Measurements from ENCODE around the gene ALDH16A1. TPM values are rescaled to one million over a fixed set of nuclear protein-coding genes. Genes with fewer than 3 reads are reported as not detected.

ALDH16A1 gene
- total and polyA plus RNA-seq, 10 donors = 38.7 to 99.9 (median 49.9) TPM

DNA sequence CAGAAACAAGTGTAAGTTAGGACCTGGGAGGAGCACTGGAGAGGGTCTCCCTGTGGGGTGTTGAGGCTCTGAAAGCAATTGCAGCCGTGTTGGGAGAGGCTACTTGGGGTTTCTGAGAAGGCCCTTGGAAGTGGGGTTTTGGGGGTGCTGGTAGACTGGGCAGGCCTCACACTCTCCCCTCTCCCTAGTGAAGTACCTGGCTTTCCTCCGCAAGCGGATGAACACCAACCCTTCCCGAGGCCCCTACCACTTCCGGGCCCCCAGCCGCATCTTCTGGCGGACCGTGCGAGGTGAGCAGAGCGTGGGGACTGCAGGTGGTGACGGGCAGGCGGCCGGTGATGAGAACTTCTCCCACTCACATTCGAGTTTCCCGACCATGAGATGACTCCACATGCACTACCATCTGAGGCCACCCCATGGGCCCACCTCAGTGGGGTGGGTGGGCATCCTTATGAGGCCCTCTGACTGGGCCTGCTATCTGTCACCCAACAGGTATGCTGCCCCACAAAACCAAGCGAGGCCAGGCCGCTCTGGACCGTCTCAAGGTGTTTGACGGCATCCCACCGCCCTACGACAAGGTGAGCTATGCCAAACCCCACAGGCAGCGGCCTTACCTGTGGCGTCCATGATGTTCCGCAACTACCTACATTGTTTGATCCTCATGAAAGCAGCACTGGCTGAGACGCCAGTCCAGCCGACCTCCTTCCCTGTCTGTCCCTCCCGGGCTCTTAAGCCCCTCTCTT lies 37.4 kb downstream of the ALDH16A1 start:
- DNase-seq = no peak
- Histone ChIP-seq H3K9me3 (no peaks in the 10 kb centered on the region), H3K27ac (peak overlapping the region in 6 of 8 donors; percentile 40 to 96 (median 93)), H3K4me1 (peaks cover 21 to 74% (median 58%) of the 10 kb centered on the region in 6 donors), H3K27me3 (replicated peaks in 1 of 7) (no peaks in the 10 kb centered on the region), H3K36me3 (peaks cover 2 to 60% (median 42%) of the 10 kb centered on the region in 6 donors), H3K4me3 (peak overlapping the region in 6 of 8 donors; percentile 76 to 96 (median 88))
- intact Hi-C loops (cut with DNase I; ENCODE audit: low total_unique reads) = no loop called here
- 72 to 87% (median 85%) methylated on average over 23 to 27 of the region's 27 CpGs for WGBS, 5 donors
- peak; percentile 7 to 76 (median 63) for TF ChIP-seq POLR2AphosphoS5 (IDR thresholded peaks at IDR 0.05)
- TF ChIP-seq, protein P1, sequence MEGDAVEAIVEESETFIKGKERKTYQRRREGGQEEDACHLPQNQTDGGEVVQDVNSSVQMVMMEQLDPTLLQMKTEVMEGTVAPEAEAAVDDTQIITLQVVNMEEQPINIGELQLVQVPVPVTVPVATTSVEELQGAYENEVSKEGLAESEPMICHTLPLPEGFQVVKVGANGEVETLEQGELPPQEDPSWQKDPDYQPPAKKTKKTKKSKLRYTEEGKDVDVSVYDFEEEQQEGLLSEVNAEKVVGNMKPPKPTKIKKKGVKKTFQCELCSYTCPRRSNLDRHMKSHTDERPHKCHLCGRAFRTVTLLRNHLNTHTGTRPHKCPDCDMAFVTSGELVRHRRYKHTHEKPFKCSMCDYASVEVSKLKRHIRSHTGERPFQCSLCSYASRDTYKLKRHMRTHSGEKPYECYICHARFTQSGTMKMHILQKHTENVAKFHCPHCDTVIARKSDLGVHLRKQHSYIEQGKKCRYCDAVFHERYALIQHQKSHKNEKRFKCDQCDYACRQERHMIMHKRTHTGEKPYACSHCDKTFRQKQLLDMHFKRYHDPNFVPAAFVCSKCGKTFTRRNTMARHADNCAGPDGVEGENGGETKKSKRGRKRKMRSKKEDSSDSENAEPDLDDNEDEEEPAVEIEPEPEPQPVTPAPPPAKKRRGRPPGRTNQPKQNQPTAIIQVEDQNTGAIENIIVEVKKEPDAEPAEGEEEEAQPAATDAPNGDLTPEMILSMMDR (IDR thresholded peaks at IDR 0.05 in 8 of 11, conservative IDR thresholded peaks at IDR 0.05 in 3 of 11) = no peak

DNA sequence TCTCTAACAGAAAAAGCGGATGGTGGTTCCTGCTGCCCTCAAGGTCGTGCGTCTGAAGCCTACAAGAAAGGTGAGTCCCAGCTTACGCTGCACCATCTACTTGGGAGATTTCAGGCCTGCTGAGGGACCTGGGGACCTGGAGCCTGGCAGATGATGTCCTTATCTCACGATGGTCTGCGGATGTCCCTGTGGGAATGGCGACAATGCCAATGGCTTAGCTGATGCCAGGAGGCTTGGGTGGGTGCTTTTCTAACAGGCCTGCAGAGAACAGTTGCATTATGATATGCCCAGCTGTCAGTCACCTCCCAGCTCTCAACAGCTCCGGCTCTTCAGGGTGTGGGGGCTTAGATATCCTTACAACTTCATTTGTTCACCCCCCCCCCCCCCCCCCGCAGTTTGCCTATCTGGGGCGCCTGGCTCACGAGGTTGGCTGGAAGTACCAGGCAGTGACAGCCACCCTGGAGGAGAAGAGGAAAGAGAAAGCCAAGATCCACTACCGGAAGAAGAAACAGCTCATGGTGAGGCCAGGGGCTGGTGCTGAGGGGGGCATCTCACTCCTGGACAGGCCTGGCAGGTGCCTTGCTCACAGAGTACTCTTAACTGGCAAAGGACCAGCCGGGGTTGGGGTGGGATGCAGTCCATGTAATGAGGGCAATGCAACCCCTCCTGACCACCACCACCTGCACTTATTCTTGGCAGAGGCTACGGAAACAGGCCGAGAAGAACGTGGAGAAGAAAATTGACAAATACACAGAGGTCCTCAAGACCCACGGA lies 38.2 kb downstream of the ALDH16A1 start:
- no peaks in the 10 kb centered on the region for H3K27me3 ChIP-seq (replicated peaks in 1 of 7)
- H3K4me3 ChIP-seq = no peak overlapping the region
- intact Hi-C loops (cut with DNase I; ENCODE audit: low total_unique reads) = no loop called here
- DNase-seq = no peak
- H3K36me3 ChIP-seq = peaks cover 2 to 52% (median 42%) of the 10 kb centered on the region in 6 donors
- H3K4me1 ChIP-seq = peaks cover 21 to 77% (median 62%) of the 10 kb centered on the region in 6 donors
- TF ChIP-seq POLR2AphosphoS5 (IDR thresholded peaks at IDR 0.05) = no peak
- no peak for TF ChIP-seq POLR2A (IDR thresholded peaks at IDR 0.05)
- TF ChIP-seq, protein P1 (IDR thresholded peaks at IDR 0.05 in 8 of 11, conservative IDR thresholded peaks at IDR 0.05 in 3 of 11) = no peak
- peak overlapping the region in 3 of 8 donors; percentile 92 to 96 (median 92) for H3K27ac ChIP-seq
- 75 to 88% (median 86%) methylated on average over 15 to 17 of the region's 17 CpGs for WGBS, 5 donors
- H3K9me3 ChIP-seq = no peaks in the 10 kb centered on the region

DNA sequence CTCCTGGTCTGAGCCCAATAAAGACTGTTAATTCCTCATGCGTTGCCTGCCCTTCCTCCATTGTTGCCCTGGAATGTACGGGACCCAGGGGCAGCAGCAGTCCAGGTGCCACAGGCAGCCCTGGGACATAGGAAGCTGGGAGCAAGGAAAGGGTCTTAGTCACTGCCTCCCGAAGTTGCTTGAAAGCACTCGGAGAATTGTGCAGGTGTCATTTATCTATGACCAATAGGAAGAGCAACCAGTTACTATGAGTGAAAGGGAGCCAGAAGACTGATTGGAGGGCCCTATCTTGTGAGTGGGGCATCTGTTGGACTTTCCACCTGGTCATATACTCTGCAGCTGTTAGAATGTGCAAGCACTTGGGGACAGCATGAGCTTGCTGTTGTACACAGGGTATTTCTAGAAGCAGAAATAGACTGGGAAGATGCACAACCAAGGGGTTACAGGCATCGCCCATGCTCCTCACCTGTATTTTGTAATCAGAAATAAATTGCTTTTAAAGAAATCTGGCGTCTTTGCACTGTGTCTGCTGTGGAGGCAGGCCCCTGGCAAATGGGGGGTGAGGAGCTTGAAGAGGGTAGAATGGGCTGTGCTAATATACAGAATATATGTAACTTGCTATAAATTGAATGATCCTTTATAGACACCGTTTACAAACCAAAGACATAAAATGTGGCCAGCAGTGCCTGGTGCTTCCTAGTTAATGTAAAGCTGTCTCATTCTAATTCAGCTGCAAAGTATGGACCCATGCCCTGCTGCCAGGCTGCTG lies 39.0 kb downstream of the ALDH16A1 start:
- no peaks in the 10 kb centered on the region for H3K9me3 ChIP-seq
- no peak overlapping the region for H3K4me3 ChIP-seq
- no peaks in the 10 kb centered on the region for H3K27me3 ChIP-seq (replicated peaks in 1 of 7)
- intact Hi-C loops (cut with DNase I; ENCODE audit: low total_unique reads) = no loop called here
- H3K36me3 ChIP-seq = peaks cover 2 to 51% (median 42%) of the 10 kb centered on the region in 6 donors
- TF ChIP-seq POLR2A (IDR thresholded peaks at IDR 0.05) (no peak), POLR2AphosphoS5 (IDR thresholded peaks at IDR 0.05) (peak in 1 of 3 donors; percentile 45)
- TF ChIP-seq, protein P1 (IDR thresholded peaks at IDR 0.05 in 8 of 11, conservative IDR thresholded peaks at IDR 0.05 in 3 of 11) = no peak
- 72 to 83% (median 77%) methylated on average over 7 of the region's 7 CpGs for WGBS, 5 donors
- H3K27ac ChIP-seq = peak overlapping the region in 1 of 8 donors; percentile 52
- no peak for DNase-seq
- H3K4me1 ChIP-seq = peaks cover 21 to 72% (median 58%) of the 10 kb centered on the region in 6 donors
